ENCODE measurements around the gene NRP1.

GRCh38 chr10:33241351-33241750 is 93.1 kb downstream of the NRP1 start:
- TF ChIP-seq, protein P1, sequence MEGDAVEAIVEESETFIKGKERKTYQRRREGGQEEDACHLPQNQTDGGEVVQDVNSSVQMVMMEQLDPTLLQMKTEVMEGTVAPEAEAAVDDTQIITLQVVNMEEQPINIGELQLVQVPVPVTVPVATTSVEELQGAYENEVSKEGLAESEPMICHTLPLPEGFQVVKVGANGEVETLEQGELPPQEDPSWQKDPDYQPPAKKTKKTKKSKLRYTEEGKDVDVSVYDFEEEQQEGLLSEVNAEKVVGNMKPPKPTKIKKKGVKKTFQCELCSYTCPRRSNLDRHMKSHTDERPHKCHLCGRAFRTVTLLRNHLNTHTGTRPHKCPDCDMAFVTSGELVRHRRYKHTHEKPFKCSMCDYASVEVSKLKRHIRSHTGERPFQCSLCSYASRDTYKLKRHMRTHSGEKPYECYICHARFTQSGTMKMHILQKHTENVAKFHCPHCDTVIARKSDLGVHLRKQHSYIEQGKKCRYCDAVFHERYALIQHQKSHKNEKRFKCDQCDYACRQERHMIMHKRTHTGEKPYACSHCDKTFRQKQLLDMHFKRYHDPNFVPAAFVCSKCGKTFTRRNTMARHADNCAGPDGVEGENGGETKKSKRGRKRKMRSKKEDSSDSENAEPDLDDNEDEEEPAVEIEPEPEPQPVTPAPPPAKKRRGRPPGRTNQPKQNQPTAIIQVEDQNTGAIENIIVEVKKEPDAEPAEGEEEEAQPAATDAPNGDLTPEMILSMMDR (IDR thresholded peaks at IDR 0.05 in 8 of 11, conservative IDR thresholded peaks at IDR 0.05 in 3 of 11) = no peak
- no peak for TF ChIP-seq POLR2A (IDR thresholded peaks at IDR 0.05)

Measured in spleen (tissue), 7 donors.